HG02884 (cell line): Measurements from ENCODE around the gene ARF4.

Source experiments
- ATAC-seq: cut with Tn5 transposase; IDR thresholded peaks from one replicate; pipeline ENCODE4 v1.9.1; 2021; ENCODE audit warnings: mild to moderate bottlenecking, moderate library complexity; ENCODE audit not compliant: unreplicated experiment

The ARF4 gene

GRCh38 chr3:57582474-57583168 lies 14.5 kb downstream of the ARF4 start:
- no peak for ATAC-seq

- ATAC-seq, result no peak
Measured at GRCh38 chr3:57577801-57578200, 19.3 kb downstream of the ARF4 start.

DNA sequence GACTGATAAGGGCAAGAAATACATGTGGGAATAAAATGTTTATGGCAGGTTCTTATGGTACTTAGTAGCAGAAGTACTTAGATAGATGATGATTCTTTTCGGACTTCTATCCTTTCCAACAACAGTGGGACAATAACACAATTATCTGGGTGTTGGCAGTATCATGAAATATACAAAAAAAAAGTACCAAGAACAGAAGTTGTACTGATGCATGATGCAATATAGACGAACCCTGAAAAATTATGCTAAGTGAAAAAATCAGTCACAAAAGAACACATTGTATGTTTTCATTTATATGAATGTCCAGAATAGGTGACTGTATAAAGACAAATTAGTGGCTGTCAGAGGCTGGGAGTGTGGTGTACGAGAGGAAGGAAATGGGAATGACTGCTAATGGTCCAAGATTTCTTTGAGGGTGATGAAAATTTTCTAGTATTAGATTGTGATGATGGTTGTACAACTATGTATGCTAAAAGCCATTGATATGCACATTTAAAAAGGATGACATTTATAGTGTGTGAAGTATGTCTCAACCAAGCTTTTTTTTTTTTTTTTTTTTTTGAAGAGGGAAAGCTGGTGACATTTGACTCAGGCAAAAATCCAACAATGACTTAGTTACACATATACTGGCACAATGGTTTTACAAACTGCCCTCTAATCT lies 21.0 kb downstream of the ARF4 start:
- no peak for ATAC-seq

DNA sequence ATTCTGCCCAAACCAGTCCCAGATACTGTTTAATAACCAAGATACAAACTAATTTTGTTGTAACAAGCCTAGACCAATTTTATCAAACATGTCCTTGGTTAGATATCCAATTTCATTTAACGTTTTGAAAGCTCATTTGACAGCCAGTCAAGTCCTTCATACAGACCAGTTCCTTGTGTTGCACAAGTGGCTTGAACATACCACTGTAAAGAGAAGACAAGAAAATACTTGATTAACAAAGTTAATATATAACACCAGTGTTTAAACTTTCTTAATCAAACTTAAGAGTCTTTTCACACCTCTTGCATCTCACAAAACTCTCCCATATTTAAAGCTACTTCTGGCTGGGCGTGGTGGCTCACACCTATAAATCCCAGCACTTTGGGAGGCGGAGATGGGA lies 25.0 kb downstream of the ARF4 start:
- no peak for ATAC-seq

GRCh38 chr3:57570878-57571277 lies 26.3 kb downstream of the ARF4 start:
- ATAC-seq, result no peak

GRCh38 chr3:57569859-57570450 lies 27.2 kb downstream of the ARF4 start:
- no peak for ATAC-seq

DNA sequence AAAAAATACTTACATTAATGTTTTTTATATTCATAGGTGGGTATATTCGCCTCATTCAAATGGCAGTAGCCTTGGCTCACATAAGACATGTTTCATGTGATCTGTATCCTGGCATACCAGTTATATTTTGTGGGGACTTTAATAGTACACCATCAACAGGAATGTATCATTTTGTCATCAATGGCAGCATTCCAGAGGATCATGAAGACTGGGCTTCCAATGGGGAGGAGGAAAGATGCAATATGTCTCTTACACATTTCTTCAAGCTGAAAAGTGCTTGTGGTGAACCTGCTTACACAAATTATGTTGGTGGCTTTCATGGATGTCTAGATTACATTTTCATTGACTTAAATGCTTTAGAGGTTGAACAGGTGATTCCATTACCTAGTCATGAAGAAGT lies 37.6 kb downstream of the ARF4 start:
- no peak for ATAC-seq

GRCh38 chr3:57557085-57557537 lies 40.0 kb downstream of the ARF4 start:
- ATAC-seq, result no peak

GRCh38 chr3:57556459-57557084 lies 40.6 kb downstream of the ARF4 start:
- ATAC-seq, result peak; percentile 19

GRCh38 chr3:57555738-57556458 lies 41.2 kb downstream of the ARF4 start, which contains the start of gene PDE12:
Gene PDE12, plus strand, starts transcription at chr3:57556274. Its CDS starts 106 bp downstream, at chr3:57556380.
- ATAC-seq, result peak; percentile 80

DNA sequence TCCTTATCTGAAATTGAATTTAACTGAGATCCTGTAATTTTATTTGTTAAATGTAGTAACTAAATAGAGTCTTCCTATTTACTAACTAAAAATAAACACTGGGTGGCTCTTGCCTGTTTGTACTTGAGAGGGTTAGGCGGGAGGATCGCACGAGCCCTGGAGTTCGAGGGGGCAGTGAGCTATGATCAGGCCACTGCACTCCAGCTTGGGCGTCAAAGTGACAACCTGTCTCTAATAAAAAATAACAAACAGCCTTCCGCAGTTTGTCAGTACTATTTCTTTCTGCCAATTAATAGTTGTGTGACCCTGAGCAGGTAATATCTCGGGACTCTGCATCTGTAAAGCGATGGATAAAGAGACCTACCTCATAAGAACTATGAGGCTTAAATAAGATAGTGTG lies 41.8 kb downstream of the ARF4 start:
- no peak for ATAC-seq

DNA sequence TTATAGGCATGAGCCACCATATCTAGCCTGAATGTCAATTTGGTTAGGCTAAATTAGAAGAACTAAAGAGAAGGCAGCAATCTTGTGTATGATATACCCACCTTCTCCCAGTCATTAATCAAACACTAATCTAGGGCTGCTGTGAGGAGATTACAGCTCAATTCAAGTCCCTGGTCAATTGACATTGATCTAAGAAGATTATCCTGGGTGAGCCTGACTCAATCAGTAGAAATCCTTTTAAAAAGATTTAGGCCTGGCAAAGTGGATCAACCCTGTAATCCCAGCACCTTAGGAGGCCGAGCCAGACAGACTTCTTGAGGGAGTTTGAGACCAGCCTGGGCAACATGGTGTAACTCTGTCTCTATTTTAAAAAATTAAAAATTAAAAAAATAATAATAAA lies 50.5 kb downstream of the ARF4 start:
- no peak for ATAC-seq

DNA sequence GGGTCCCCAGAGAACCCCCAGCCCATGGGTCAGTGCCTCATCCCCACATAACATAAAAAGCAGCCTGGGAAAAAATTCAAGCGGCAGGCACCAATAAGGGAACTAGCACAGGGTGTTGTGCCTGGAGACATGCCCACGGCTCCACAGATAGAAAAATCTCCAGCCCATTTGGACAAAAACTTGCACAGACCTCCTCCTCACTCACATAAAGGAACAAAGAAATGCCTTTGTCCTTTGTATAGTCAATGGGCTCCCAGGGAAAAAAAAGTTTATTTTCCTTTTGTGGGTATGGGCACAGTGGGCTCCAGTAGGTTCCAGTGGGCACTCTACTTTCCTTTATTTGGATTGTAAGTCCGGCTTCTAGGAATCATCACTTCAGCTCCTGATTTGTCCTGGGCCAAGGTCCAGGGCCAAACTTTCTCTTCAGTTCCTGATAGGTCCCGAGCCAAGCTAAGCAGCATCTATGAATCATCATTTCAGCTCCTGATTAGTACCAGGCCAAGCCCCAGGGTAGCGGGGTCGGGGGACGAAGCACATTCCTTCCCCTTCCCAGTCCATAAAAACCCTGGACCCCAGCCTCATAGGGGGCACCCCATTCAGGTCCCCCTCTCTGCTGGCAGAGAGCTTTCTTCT lies 51.4 kb downstream of the ARF4 start:
- ATAC-seq, result no peak

GRCh38 chr3:57544181-57545125 lies 52.7 kb downstream of the ARF4 start, which contains the start of gene DNAH12:
Gene DNAH12, minus strand, starts transcription at chr3:57544344. Its CDS starts 1,474 bp downstream, at chr3:57542870.
- no peak for ATAC-seq

GRCh38 chr3:57538465-57538864 lies 58.7 kb downstream of the ARF4 start:
- no peak for ATAC-seq

- ATAC-seq, result no peak
Measured at GRCh38 chr3:57530071-57530608, 67.0 kb downstream of the ARF4 start.
